K562 (cell line): ENCODE measurements around the gene OST4. TPM values are rescaled to one million over a fixed set of nuclear protein-coding genes. Genes with fewer than 3 reads are reported as not detected.

Experiments used
- ATAC-seq: fragments of 200-7000 bp; cut with Tn5 transposase; 3 replicates; pipeline ENCODE4 v1.9.1; 2020; ENCODE audit warnings: moderate library complexity
- BruUV-seq: library from RNA; stranded (reverse); fragments of 400-500 nt; replicated peaks from 2 replicates; lab custom pipeline; 2021; lab: Mats Ljungman, UMichigan
- CTCF ChIA-PET: fragments of 300-600 bp; formaldehyde crosslinking; extraction: SDS; loops from one replicate; lab custom pipeline; 2021; ENCODE audit warnings: low intra/inter-chr PET ratio; lab: Yijun Ruan, JAX
- POLR2A ChIA-PET: fragments of 300-600, 350-650 bp; sonication (Branson Sonifier 250); formaldehyde crosslinking; extraction: SDS; loops from one replicate; lab custom pipeline; 2021; ENCODE audit warnings: antibody characterized with exemption, inconsistent platforms; lab: Yijun Ruan, JAX
- DNase-seq, 4 experiments: peaks; one replicate each; pipeline versions ENCODE4 v3.0.0 to v3.0.0-alpha.2; 2011 to 2018; ENCODE audit warnings: low spot score in 3 of 4, mixed read lengths in 3 of 4; ENCODE audit errors: extremely low read depth in 1 of 4
- FAIRE-seq: peaks from 2 replicates; lab custom pipeline; 2011; peaks lifted over from hg19 to GRCh38; lab: Jason Lieb, UNC
- H2AFZ ChIP-seq: 2 replicates; pipeline ENCODE4 v1.6.0; 2011; ENCODE audit warnings: low read depth, low read length, control low read depth, inconsistent platforms
- H3K27ac ChIP-seq: fragments of 200-600 bp; 3 replicates; pipeline ENCODE4 v1.8.0; 2011; ENCODE audit warnings: low read depth, mild to moderate bottlenecking, control low read depth, inconsistent platforms, low read length, moderate library complexity, mixed read lengths; ENCODE audit errors: extremely low read depth
- H3K27me3 ChIP-seq, 2 experiments: fragments of 300-600 bp in 1 of 2; 2 replicates in 1 of 2; 3 replicates in 1 of 2; pipeline versions ENCODE4 v1.6.0 to v1.8.0; 2011; ENCODE audit warnings: inconsistent platforms in 2 of 2, low read length in 2 of 2, mild to moderate bottlenecking in 1 of 2, mixed read lengths in 1 of 2, moderate library complexity in 1 of 2; ENCODE audit not compliant: control insufficient read depth in 2 of 2, insufficient read depth in 2 of 2
- H3K36me3 ChIP-seq: fragments of 300-600 bp; 3 replicates; pipeline ENCODE4 v1.8.0; 2011; ENCODE audit warnings: mild to moderate bottlenecking, low read length, inconsistent platforms; ENCODE audit not compliant: control insufficient read depth, insufficient read depth
- H3K4me1 ChIP-seq, 2 experiments: fragments of 200-600 bp in 1 of 2; replicated peaks in 1 of 2; 2 replicates in 1 of 2; 3 replicates in 1 of 2; pipeline versions ENCODE4 v1.5.1 to v1.8.0; 2011; ENCODE audit warnings: inconsistent platforms in 2 of 2, low read length in 2 of 2, mild to moderate bottlenecking in 1 of 2, mixed read lengths in 1 of 2, moderate library complexity in 1 of 2; ENCODE audit not compliant: control insufficient read depth in 2 of 2, insufficient read depth in 2 of 2
- H3K4me2 ChIP-seq: 2 replicates; pipeline ENCODE4 v1.6.1; 2011; ENCODE audit warnings: low read length, control low read depth, inconsistent platforms, mixed read lengths; ENCODE audit not compliant: insufficient read depth
- H3K4me3 ChIP-seq: fragments of 200-600 bp; sonication (generic), shearing (Covaris generic); 2 replicates; pipeline ENCODE4 v1.5.1; 2016; ENCODE audit warnings: control low read depth, inconsistent platforms
- H3K79me2 ChIP-seq: fragments of 200-600 bp; 3 replicates; pipeline ENCODE4 v1.8.0; 2011; ENCODE audit warnings: low read length, inconsistent platforms; ENCODE audit not compliant: control insufficient read depth, insufficient read depth
- H3K9ac ChIP-seq, 2 experiments: 2 replicates each; pipeline versions ENCODE4 v1.6.0 to v1.6.1; 2011; ENCODE audit warnings: low read depth in 2 of 2, low read length in 2 of 2, control low read depth in 1 of 2, inconsistent platforms in 1 of 2, mild to moderate bottlenecking in 1 of 2, mixed read lengths in 1 of 2; ENCODE audit not compliant: insufficient read depth in 1 of 2
- H3K9me1 ChIP-seq: one replicate; pipeline ENCODE4 v1.6.0; 2011; ENCODE audit warnings: inconsistent platforms, mild to moderate bottlenecking, low read length, moderate library complexity; ENCODE audit not compliant: control insufficient read depth, insufficient read depth
- H3K9me3 ChIP-seq: replicated peaks from 2 replicates; pipeline ENCODE4 v1.5.1; 2011; ENCODE audit warnings: low read depth, low read length, inconsistent platforms; ENCODE audit not compliant: control insufficient read depth, insufficient read depth
- H4K20me1 ChIP-seq: replicated peaks from 2 replicates; pipeline ENCODE4 v1.6.1; 2011; ENCODE audit warnings: low read length, inconsistent platforms, mixed read lengths; ENCODE audit not compliant: control insufficient read depth, insufficient read depth
- NKRF ChIP-seq: fragments of 450-650 bp; IDR thresholded peaks from 2 replicates; pipeline ENCODE4 v1.6.1; 2016; ENCODE audit warnings: borderline replicate concordance
- ZBTB40 ChIP-seq, 2 experiments: fragments of 450-650 bp in 1 of 2; sonication (generic) in 1 of 2; formaldehyde crosslinking in 1 of 2; IDR thresholded peaks; 2 replicates each; pipeline versions ENCODE4 v1.7.1 to v1.9.0; 2016 to 2022; ENCODE audit warnings: inconsistent platforms in 1 of 2, mild to moderate bottlenecking in 1 of 2, missing genetic modification reagents in 1 of 2
- WGBS: fragments of 100-300 bp; shearing (Covaris generic); methylation state at CpG from one replicate; pipeline ENCODE4 v1.1.6; 2016; ENCODE audit warnings: low coverage, mixed read lengths; ENCODE audit not compliant: insufficient coverage; ENCODE audit errors: missing lambda C conversion rate; 5-methylcytosine and 5-hydroxymethylcytosine counted together
- in situ Hi-C: fragments of 300-500 bp; cut with MboI; formaldehyde crosslinking; loops from 4 replicates; pipeline ENCODE4 v1.15.0; 2018; ENCODE audit warnings: inconsistent platforms, mixed read lengths
- intact Hi-C: fragments of 100-400 bp; cut with micrococcal nuclease; formaldehyde crosslinking; loops from 2 replicates; pipeline ENCODE4 v1.14.2; 2022
- polyA plus RNA-seq, 8 experiments: library from polyadenylated mRNA; depleted of rRNA in 4 of 8; stranded (reverse) in 5 of 8; unstranded in 3 of 8; fragments of >200 nt; fragmentation: Nextera tagmentation in 2 of 8; fragmentation: Illumina TruSeq in 1 of 8; extraction: Ambion mirVana in 2 of 8; extraction: Trizol in 1 of 8; gene quantifications; 2 replicates each; pipeline versions ENCODE4 v1.2.1 to v1.2.3, GENCODE V29; 2011 to 2014; ENCODE audit warnings: inconsistent platforms in 1 of 8, missing spikeins in 1 of 8
- total RNA-seq, 7 experiments: library from RNA; depleted of rRNA in 6 of 7; stranded (reverse); fragments of >200 nt in 6 of 7; fragmentation: Illumina TruSeq in 2 of 7; extraction: Trizol in 2 of 7; gene quantifications; 2 replicates each; pipeline versions ENCODE4 v1.2.1 to v1.2.3, GENCODE V29; 2011 to 2021; ENCODE audit warnings: low replicate concordance in 1 of 7

Gene OST4
- total and polyA plus RNA-seq, 9 of the 15 experiments (the other 6 are each of a cell fraction or from before 2014, with no cell fraction given), result 186 to 1,155 (median 355) TPM

- Histone ChIP-seq H3K4me1 (peaks cover 61% of the 10 kb centered on the region in 2 experiments), H3K27me3 (no peaks in the 10 kb centered on the region), H3K9me3 (no peaks in the 10 kb centered on the region), H3K4me3 (no peak overlapping the region), H4K20me1 (no peaks in the 10 kb centered on the region), H3K4me2 (no peak overlapping the region), H3K79me2 (no peaks in the 10 kb centered on the region), H3K36me3 (no peaks in the 10 kb centered on the region), H3K9me1 (peaks cover 4% of the 10 kb centered on the region), H3K27ac (no peak overlapping the region; the same call in 2 of the 3 replicates), H3K9ac (peak overlapping the region in 1 of 2 experiments; percentile 77; a peak in 2 of 4 replicates), H2AFZ (peak overlapping the region; percentile 90)
- ATAC-seq (no peak), DNase-seq (no peak), FAIRE-seq (no peak)
- TF ChIP-seq ZBTB40 (IDR thresholded peaks at IDR 0.05) (no peak), ZBTB40 (CRISPR knock-in tag; IDR thresholded peaks at IDR 0.05) (no peak), NKRF (no peak)
- WGBS, result 97% methylated on average over 5 of the region's 7 CpGs
- intact Hi-C loops (loop anchor here (2.0 kb wide), 2 partner anchors 29 to 233 kb away; partner anchors contain the start of gene AGBL5), in situ Hi-C loops (no loop called here)
- no TSS peak for BruUV-seq
- ChIA-PET POLR2A (interaction anchor here (0.7 kb wide), 1 partner anchor 31 kb away, joined by 3 read pairs; no protein-coding TSS in a partner anchor), CTCF (no interaction called here)
These were observed 8.7 kb upstream of the OST4 start for GRCh38 chr2:27080140-27080469.
